Measurements from ENCODE around the gene RPS6KB2.

Gene RPS6KB2

GRCh38 chr11:67429722-67430121 lies 1.4 kb downstream of the RPS6KB2 start:
- DNase-seq (ENCODE audit: low spot score) = no peak

DNA sequence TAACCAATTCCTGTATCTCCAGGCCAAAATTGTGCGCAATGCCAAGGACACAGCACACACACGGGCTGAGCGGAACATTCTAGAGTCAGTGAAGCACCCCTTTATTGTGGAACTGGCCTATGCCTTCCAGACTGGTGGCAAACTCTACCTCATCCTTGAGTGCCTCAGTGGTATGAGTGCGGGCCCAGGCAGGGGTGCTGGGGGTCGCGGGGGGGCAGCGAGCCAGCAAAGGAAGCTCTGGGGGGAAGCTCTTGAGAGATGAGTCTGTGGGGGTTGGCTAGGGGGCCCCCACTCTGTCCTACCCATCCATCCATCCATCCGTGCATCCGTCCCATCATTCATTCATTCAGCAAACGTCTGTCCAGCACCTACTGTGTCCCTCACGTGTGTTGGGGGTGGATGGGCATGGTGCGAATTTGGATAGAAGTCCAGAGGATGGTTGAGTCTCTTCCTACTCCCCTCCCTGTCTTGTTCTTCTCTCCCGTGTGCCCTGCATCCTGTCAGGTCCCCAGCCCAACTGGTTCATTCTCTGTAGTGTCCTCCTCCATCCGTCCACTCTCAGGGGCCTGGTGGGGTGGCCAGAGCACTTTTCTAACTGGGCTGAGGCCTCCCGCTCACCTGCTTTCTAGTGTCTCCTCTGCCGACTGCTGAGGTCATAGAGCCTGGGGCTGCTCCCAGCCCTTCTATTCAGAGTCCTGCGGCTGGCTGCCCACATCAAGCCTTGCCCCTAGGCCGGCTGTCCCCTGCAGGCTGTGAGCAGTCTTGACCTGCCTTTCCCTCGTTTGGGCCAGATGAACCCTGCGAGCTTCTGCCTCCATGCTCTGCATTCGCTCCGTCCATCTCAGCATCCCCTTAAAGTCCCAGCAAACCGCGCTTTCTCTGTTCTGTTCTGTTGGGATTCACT lies 3.3 kb downstream of the RPS6KB2 start:
- no peak for DNase-seq (ENCODE audit: low spot score)

DNA sequence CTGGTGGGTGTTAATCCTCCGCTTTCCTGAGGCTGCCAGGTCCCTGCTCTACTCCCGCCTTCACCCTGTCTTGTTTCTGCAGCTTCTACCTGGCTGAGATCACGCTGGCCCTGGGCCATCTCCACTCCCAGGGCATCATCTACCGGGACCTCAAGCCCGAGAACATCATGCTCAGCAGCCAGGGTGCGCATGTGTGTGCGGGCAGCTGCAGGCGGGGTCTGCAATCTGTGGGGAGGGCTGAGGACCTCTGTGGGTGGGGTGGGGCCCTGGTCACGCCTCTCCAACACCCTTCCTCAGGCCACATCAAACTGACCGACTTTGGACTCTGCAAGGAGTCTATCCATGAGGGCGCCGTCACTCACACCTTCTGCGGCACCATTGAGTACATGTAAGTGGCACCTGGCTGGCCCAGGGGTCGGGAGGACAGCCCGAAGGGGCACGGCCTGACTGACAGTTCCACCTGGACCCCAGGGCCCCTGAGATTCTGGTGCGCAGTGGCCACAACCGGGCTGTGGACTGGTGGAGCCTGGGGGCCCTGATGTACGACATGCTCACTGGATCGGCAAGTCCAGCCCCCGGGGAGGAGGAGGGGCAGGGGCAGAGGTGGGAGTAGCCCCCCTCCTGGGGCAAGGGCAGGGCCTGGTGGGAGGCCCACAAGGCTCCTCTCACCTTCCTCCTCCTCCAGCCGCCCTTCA lies 4.5 kb downstream of the RPS6KB2 start:
- no peak for DNase-seq (ENCODE audit: low spot score)

DNA sequence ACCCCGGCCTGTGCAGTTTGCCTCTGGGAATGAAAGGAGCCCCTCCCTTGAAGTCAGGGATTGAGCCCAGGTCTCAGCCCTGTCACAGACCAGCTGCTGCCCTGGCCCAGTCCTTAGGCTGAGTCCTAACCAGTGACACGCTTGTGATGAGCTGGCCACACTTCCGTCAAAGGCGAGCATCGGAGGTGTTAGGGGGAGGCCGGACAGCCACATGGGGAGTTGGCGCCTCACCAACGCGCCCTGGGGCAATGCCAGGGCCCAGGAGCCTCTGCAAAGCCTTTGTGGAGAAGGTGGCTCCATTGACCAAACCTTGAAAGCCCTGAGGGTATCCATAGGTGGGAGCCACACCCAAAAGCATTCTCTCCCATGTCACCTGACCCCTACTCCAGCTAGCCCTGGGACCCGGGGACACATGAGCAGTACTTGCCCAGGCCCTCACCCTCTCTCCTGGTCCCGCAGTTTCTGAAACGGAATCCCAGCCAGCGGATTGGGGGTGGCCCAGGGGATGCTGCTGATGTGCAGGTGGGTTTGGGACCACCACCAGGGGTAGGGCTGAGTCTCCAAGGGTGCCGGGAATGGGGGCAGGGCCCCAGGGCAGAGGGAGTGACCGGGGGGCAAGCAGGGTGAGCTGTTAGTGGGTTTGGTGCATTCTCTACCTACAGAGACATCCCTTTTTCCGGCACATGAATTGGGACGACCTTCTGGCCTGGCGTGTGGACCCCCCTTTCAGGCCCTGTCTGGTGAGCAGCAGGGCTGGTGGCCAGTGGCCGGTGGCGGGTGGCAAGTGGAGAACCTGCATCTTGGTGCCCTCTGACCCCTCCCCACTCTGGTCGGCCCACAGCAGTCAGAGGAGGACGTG lies 5.5 kb downstream of the RPS6KB2 start:
- no peak for DNase-seq (ENCODE audit: low spot score)

- no peak for DNase-seq (ENCODE audit: low spot score)
Observed at GRCh38 chr11:67434395-67434881, 6.1 kb downstream of the RPS6KB2 start.

- DNase-seq (ENCODE audit: low spot score) = no peak
Observed at GRCh38 chr11:67435031-67435726, 6.9 kb downstream of the RPS6KB2 start.

DNA sequence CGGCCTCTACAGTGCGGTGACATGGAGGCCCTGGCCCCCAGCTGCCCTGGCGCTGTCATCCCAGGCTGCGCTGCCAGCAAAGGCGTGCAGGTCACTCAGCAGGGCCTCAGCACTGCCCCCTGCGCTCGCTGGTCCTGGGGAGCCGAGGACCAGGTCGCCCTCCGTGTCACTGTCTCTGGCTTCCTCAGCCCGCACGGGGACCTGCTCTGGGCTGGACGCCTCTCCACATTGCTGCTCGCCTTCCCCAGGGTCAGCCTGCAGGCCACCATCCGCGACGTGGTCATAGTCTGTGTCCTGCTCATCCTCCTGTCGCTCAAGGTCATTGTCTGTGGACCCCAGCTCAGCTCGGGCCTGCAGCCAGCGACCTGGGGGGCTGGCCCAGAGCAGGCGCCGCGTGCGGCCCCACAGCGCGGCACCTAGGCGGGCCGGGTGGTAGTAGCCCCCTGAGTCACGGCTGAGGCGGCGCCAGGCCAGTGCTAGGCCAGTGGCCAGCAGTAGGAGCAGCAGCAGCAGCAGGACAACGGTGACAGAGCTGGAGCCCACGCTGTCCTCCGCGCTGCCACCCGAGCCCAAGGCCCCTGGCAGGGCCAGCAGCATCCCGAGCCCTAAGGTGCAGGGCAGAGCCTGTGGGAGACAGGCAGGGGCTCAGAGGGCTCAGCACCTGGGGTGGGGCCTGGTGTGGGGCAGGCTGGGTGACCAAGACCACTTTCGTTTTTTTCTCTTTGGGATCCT lies 7.6 kb downstream of the RPS6KB2 start:
- DNase-seq (ENCODE audit: low spot score) = no peak

- no peak for DNase-seq (ENCODE audit: low spot score)
Observed at GRCh38 chr11:67436459-67437081, 8.3 kb downstream of the RPS6KB2 start.

- no peak for DNase-seq (ENCODE audit: low spot score)
Observed at GRCh38 chr11:67437082-67437808, 9.0 kb downstream of the RPS6KB2 start, which contains the start of gene PTPRCAP. TSS of gene PTPRCAP (minus strand) at chr11:67437682. CDS start at chr11:67437619, 63 bp downstream.

GRCh38 chr11:67437809-67438157 lies 9.5 kb downstream of the RPS6KB2 start:
- DNase-seq (ENCODE audit: low spot score) = no peak

DNA sequence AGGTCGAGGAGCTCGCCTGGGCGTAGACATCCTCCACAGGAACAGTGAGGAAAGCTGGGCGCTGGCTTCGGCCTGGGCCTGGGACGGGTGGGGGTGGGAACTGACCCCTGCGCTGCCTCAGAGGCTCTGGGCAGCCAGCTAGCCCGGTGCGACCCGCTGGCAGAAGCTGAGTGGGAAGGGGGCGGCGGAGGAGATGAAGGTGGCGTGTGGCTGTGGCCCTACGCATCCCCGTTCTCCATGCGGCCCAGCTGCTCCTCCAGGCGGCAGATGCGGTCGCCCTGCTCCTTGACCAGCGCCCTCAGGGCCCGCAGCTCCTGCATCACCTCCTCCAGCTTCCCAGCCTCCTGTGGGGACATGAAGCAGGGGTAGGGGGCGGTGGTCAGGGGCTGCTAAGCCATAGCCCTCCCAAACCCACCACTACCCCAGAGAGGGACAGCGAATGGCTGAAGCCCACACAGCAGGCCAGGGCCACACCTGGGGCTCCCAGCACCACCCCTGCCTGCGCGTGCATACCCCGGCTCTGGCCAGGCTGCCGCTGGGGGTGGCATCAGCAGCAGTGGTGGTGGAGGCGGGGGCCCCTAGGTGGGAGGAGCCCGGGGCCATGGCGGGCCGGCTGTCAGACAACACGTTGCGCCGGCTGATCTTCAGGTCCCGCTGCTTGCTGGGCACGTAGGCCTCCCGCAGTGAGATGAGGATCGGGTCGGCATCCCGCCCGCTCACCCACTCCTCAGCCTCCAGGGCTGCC lies 10.0 kb downstream of the RPS6KB2 start:
- DNase-seq (ENCODE audit: low spot score) = no peak

- DNase-seq (ENCODE audit: low spot score) = peak; percentile 48
Observed at GRCh38 chr11:67439321-67440228, 11.3 kb downstream of the RPS6KB2 start.

DNA sequence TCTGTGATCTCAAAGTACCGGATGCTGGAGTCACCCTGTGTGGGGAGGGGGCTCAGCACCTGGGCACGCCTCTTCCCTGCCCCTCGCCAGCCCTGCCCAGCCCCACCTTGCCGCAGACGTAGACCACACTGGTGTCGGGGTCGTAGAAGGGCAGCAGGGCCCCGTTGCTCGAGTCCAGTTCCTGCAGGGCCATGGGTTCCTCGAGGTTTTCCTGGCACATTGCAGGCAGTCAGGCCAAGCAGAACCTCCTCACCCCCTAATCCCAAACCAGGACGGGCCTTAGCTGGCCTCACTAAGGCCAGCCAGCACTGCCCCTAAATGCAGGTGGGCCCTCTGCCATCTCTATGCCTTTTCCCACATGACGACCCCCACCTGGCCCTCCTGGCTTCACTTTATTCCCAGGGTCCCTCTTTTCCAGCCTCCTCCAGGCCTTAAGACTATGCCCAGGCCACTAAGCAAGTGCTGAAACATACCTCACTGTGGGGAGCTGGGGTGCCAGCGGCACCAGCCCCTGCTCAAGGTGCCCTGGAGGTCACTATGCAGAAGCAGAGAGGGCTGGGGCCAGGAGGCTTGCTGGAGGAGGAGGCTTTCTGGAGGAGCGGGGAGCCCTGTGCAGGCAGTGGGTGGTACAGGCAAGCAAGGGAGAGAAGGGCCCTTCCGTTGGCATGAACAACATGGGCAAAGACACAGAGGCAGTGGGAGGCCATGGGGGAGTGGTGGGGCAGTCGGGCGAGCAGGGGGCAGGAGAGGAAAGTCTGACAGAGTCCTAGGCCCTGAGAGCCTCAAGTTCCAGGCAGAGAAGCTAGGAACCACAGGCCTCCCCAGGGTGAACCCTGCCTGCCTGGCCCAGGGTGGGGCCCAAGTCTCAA lies 12.2 kb downstream of the RPS6KB2 start:
- DNase-seq (ENCODE audit: low spot score) = no peak

- DNase-seq (ENCODE audit: low spot score) = no peak
Observed at GRCh38 chr11:67441098-67441563, 12.8 kb downstream of the RPS6KB2 start.

DNA sequence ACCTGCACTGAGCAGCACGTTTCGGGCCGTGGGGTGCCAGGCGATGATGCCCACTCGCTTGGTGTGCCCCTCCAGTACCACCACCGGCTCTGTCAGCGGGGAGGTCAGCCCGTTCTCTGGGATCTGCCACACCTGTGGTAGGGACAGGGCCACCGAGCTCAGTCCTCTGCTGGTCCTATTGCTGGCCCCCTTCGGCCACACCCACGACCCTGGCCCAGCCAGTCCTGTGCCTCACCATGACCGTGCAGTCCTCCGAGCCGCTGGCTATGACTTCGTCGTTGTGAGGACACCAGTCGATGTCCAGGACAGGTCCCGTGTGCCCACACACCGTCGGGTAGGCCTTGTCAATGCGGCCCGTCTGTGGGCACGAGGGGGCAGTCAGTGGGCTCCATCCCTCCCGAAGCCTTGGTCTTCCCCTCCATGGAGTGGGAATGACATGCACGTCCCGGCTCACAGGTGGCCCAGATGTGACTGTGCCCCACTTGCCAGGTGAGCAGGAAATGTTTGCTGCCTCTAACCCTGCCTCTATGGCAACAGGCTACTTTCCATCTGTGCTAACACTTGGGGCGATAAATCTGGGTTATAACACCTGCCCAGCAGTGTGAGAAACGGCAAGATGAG lies 13.5 kb downstream of the RPS6KB2 start:
- no peak for DNase-seq (ENCODE audit: low spot score)
